K562 (cell line): ENCODE results near the gene ELAC1. TPM values are rescaled to one million over a fixed set of nuclear protein-coding genes. Genes with fewer than 3 reads are reported as not detected.

Experiments
- ATAC-seq: fragments of 200-7000 bp; cut with Tn5 transposase; 3 replicates; pipeline ENCODE4 v1.9.1; 2020; ENCODE audit warnings: moderate library complexity
- BruUV-seq: library from RNA; stranded (reverse); fragments of 400-500 nt; replicated peaks from 2 replicates; lab custom pipeline; 2021; lab: Mats Ljungman, UMichigan
- CTCF ChIA-PET: fragments of 300-600 bp; formaldehyde crosslinking; extraction: SDS; loops from one replicate; lab custom pipeline; 2021; ENCODE audit warnings: low intra/inter-chr PET ratio; lab: Yijun Ruan, JAX
- POLR2A ChIA-PET: fragments of 300-600, 350-650 bp; sonication (Branson Sonifier 250); formaldehyde crosslinking; extraction: SDS; loops from one replicate; lab custom pipeline; 2021; ENCODE audit warnings: antibody characterized with exemption, inconsistent platforms; lab: Yijun Ruan, JAX
- DNase-seq, 4 experiments: peaks; one replicate each; pipeline versions ENCODE4 v3.0.0 to v3.0.0-alpha.2; 2011 to 2018; ENCODE audit warnings: low spot score in 3 of 4, mixed read lengths in 3 of 4; ENCODE audit errors: extremely low read depth in 1 of 4
- FAIRE-seq: peaks from 2 replicates; lab custom pipeline; 2011; peaks lifted over from hg19 to GRCh38; lab: Jason Lieb, UNC
- H2AFZ ChIP-seq: 2 replicates; pipeline ENCODE4 v1.6.0; 2011; ENCODE audit warnings: low read depth, low read length, control low read depth, inconsistent platforms
- H3K27ac ChIP-seq: fragments of 200-600 bp; 3 replicates; pipeline ENCODE4 v1.8.0; 2011; ENCODE audit warnings: low read depth, mild to moderate bottlenecking, control low read depth, inconsistent platforms, low read length, moderate library complexity, mixed read lengths; ENCODE audit errors: extremely low read depth
- H3K27me3 ChIP-seq, 2 experiments: fragments of 300-600 bp in 1 of 2; 2 replicates in 1 of 2; 3 replicates in 1 of 2; pipeline versions ENCODE4 v1.6.0 to v1.8.0; 2011; ENCODE audit warnings: inconsistent platforms in 2 of 2, low read length in 2 of 2, mild to moderate bottlenecking in 1 of 2, mixed read lengths in 1 of 2, moderate library complexity in 1 of 2; ENCODE audit not compliant: control insufficient read depth in 2 of 2, insufficient read depth in 2 of 2
- H3K36me3 ChIP-seq: fragments of 300-600 bp; 3 replicates; pipeline ENCODE4 v1.8.0; 2011; ENCODE audit warnings: mild to moderate bottlenecking, low read length, inconsistent platforms; ENCODE audit not compliant: control insufficient read depth, insufficient read depth
- H3K4me1 ChIP-seq, 2 experiments: fragments of 200-600 bp in 1 of 2; replicated peaks in 1 of 2; 2 replicates in 1 of 2; 3 replicates in 1 of 2; pipeline versions ENCODE4 v1.5.1 to v1.8.0; 2011; ENCODE audit warnings: inconsistent platforms in 2 of 2, low read length in 2 of 2, mild to moderate bottlenecking in 1 of 2, mixed read lengths in 1 of 2, moderate library complexity in 1 of 2; ENCODE audit not compliant: control insufficient read depth in 2 of 2, insufficient read depth in 2 of 2
- H3K4me2 ChIP-seq: 2 replicates; pipeline ENCODE4 v1.6.1; 2011; ENCODE audit warnings: low read length, control low read depth, inconsistent platforms, mixed read lengths; ENCODE audit not compliant: insufficient read depth
- H3K4me3 ChIP-seq: fragments of 200-600 bp; sonication (generic), shearing (Covaris generic); 2 replicates; pipeline ENCODE4 v1.5.1; 2016; ENCODE audit warnings: control low read depth, inconsistent platforms
- H3K79me2 ChIP-seq: fragments of 200-600 bp; 3 replicates; pipeline ENCODE4 v1.8.0; 2011; ENCODE audit warnings: low read length, inconsistent platforms; ENCODE audit not compliant: control insufficient read depth, insufficient read depth
- H3K9ac ChIP-seq, 2 experiments: 2 replicates each; pipeline versions ENCODE4 v1.6.0 to v1.6.1; 2011; ENCODE audit warnings: low read depth in 2 of 2, low read length in 2 of 2, control low read depth in 1 of 2, inconsistent platforms in 1 of 2, mild to moderate bottlenecking in 1 of 2, mixed read lengths in 1 of 2; ENCODE audit not compliant: insufficient read depth in 1 of 2
- H3K9me1 ChIP-seq: one replicate; pipeline ENCODE4 v1.6.0; 2011; ENCODE audit warnings: inconsistent platforms, mild to moderate bottlenecking, low read length, moderate library complexity; ENCODE audit not compliant: control insufficient read depth, insufficient read depth
- H3K9me3 ChIP-seq: replicated peaks from 2 replicates; pipeline ENCODE4 v1.5.1; 2011; ENCODE audit warnings: low read depth, low read length, inconsistent platforms; ENCODE audit not compliant: control insufficient read depth, insufficient read depth
- H4K20me1 ChIP-seq: replicated peaks from 2 replicates; pipeline ENCODE4 v1.6.1; 2011; ENCODE audit warnings: low read length, inconsistent platforms, mixed read lengths; ENCODE audit not compliant: control insufficient read depth, insufficient read depth
- ATF3 ChIP-seq, 2 experiments: fragments of 450-650 bp in 1 of 2; sonication (generic) in 1 of 2; formaldehyde crosslinking in 1 of 2; IDR thresholded peaks in 1 of 2; conservative IDR thresholded peaks in 1 of 2; 2 replicates each; pipeline versions ENCODE4 v1.6.1 to v1.8.1; 2016 to 2023; ENCODE audit warnings: mild to moderate bottlenecking in 2 of 2, moderate library complexity in 2 of 2, inconsistent platforms in 1 of 2, missing genetic modification reagents in 1 of 2
- ATF7 ChIP-seq: fragments of 450-650 bp; IDR thresholded peaks from 2 replicates; pipeline ENCODE4 v1.7.1; 2014; ENCODE audit warnings: mild to moderate bottlenecking, moderate library complexity
- JUND ChIP-seq, 2 experiments: IDR thresholded peaks; 2 replicates in 1 of 2; 3 replicates in 1 of 2; pipeline ENCODE4 v1.6.1; 2011; ENCODE audit warnings: borderline replicate concordance in 2 of 2, low read depth in 2 of 2, low read length in 2 of 2, improper control_type of control experiment in 1 of 2, missing biosample characterization in 1 of 2, missing genetic modification characterization in 1 of 2, missing genetic modification reagents in 1 of 2
- MCM3 ChIP-seq: fragments of 450-650 bp; IDR thresholded peaks from 2 replicates; pipeline ENCODE4 v1.6.1; 2016
- RBM22 ChIP-seq: fragments of 200-400 bp; formaldehyde crosslinking; IDR thresholded peaks from 2 replicates; pipeline ENCODE4 v1.6.1; 2018; ENCODE audit warnings: low read length, low read depth; ENCODE audit not compliant: poor library complexity, severe bottlenecking
- TCF7 ChIP-seq: sonication (generic); IDR thresholded peaks from 2 replicates; pipeline ENCODE4 v1.6.1; 2016; ENCODE audit warnings: antibody characterized with exemption, borderline replicate concordance
- ZNF407 ChIP-seq: fragments of 450-650 bp; IDR thresholded peaks from 2 replicates; pipeline ENCODE4 v1.6.1; 2016; ENCODE audit warnings: low read depth
- whole genome bisulfite sequencing: fragments of 100-300 bp; shearing (Covaris generic); methylation state at CpG from one replicate; pipeline ENCODE4 v1.1.6; 2016; ENCODE audit warnings: low coverage, mixed read lengths; ENCODE audit not compliant: insufficient coverage; ENCODE audit errors: missing lambda C conversion rate; 5-methylcytosine and 5-hydroxymethylcytosine counted together
- in situ Hi-C: fragments of 300-500 bp; cut with MboI; formaldehyde crosslinking; loops from 4 replicates; pipeline ENCODE4 v1.15.0; 2018; ENCODE audit warnings: inconsistent platforms, mixed read lengths
- intact Hi-C: fragments of 100-400 bp; cut with micrococcal nuclease; formaldehyde crosslinking; loops from 2 replicates; pipeline ENCODE4 v1.14.2; 2022
- polyA plus RNA-seq, 8 experiments: library from polyadenylated mRNA; depleted of rRNA in 4 of 8; stranded (reverse) in 5 of 8; unstranded in 3 of 8; fragments of >200 nt; fragmentation: Nextera tagmentation in 2 of 8; fragmentation: Illumina TruSeq in 1 of 8; extraction: Ambion mirVana in 2 of 8; extraction: Trizol in 1 of 8; gene quantifications; 2 replicates each; pipeline versions ENCODE4 v1.2.1 to v1.2.3, GENCODE V29; 2011 to 2014; ENCODE audit warnings: inconsistent platforms in 1 of 8, missing spikeins in 1 of 8
- total RNA-seq, 7 experiments: library from RNA; depleted of rRNA in 6 of 7; stranded (reverse); fragments of >200 nt in 6 of 7; fragmentation: Illumina TruSeq in 2 of 7; extraction: Trizol in 2 of 7; gene quantifications; 2 replicates each; pipeline versions ENCODE4 v1.2.1 to v1.2.3, GENCODE V29; 2011 to 2021; ENCODE audit warnings: low replicate concordance in 1 of 7
- TF ChIP-seq, protein P1 (sequence below): fragments of 250-450 bp; sonication (Bioruptor Pico); IDR thresholded peaks from 2 replicates; pipeline ENCODE4 v1.5.0; 2021

The ELAC1 gene
- total and polyA plus RNA-seq, 9 of the 15 experiments (the other 6 are each of a cell fraction or from before 2014, with no cell fraction given) = 3.7 to 7.7 (median 4.9) TPM

GRCh38 chr18:51013259-51013658, 45.4 kb downstream of the ELAC1 start:
- Histone ChIP-seq H4K20me1 (no peaks in the 10 kb centered on the region), H3K4me3 (no peak overlapping the region), H3K79me2 (no peaks in the 10 kb centered on the region), H3K4me1 (no peaks in the 10 kb centered on the region; a peak in 1 of 5 replicates), H3K27me3 (no peaks in the 10 kb centered on the region), H3K9me1 (no peaks in the 10 kb centered on the region), H3K9me3 (no peaks in the 10 kb centered on the region), H3K27ac (no peak overlapping the region), H3K36me3 (no peaks in the 10 kb centered on the region), H3K9ac (no peak overlapping the region), H2AFZ (no peak overlapping the region), H3K4me2 (no peak overlapping the region)
- ATAC-seq (no peak), DNase-seq (no peak), FAIRE-seq (no peak)
- in situ Hi-C loops = no loop called here
- POLR2A ChIA-PET = no interaction called here
- BruUV-seq = no TSS peak
- TF ChIP-seq RBM22 = no peak
- peak; percentile 84 for TF ChIP-seq ATF3 (IDR thresholded peaks at IDR 0.05)
- TF ChIP-seq ATF3 (CRISPR knock-in tag; conservative IDR thresholded peaks at IDR 0.05) = no peak
- TF ChIP-seq ZNF407 = no peak
- peak; percentile 52 for TF ChIP-seq JUND (IDR thresholded peaks at IDR 0.05; ENCODE audit: borderline replicate concordance, low read depth, low read length)
- TF ChIP-seq JUND (tag; IDR thresholded peaks at IDR 0.05; ENCODE audit: borderline replicate concordance, low read depth, low read length) = no peak; the same call in 2 of the 3 replicates
- TF ChIP-seq ATF7 = peak; percentile 79
- TF ChIP-seq, protein P1, sequence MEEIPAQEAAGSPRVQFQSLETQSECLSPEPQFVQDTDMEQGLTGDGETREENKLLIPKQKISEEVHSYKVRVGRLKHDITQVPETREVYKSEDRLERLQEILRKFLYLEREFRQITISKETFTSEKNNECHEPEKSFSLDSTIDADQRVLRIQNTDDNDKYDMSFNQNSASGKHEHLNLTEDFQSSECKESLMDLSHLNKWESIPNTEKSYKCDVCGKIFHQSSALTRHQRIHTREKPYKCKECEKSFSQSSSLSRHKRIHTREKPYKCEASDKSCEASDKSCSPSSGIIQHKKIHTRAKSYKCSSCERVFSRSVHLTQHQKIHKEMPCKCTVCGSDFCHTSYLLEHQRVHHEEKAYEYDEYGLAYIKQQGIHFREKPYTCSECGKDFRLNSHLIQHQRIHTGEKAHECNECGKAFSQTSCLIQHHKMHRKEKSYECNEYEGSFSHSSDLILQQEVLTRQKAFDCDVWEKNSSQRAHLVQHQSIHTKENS (CRISPR knock-in tag) = no peak
- no peak for TF ChIP-seq MCM3
- TF ChIP-seq TCF7 = no peak
- CTCF ChIA-PET = no interaction called here
- intact Hi-C loops = no loop called here
- WGBS = 5% methylated on average over 3 of the region's 3 CpGs
